Breast epithelium (tissue), 3 donors: Measurements from ENCODE around the gene CUL7.

ENCODE experiments used
- CTCF ChIP-seq, 3 donors: fragments of 450-650 bp; IDR thresholded peaks; one replicate each; pipeline ENCODE4 v1.5.1; 2016 to 2017; ENCODE audit warnings: antibody characterized with exemption in 3 of 3, mild to moderate bottlenecking in 3 of 3, moderate library complexity in 3 of 3
- POLR2AphosphoS5 ChIP-seq, 3 donors: sonication (generic); formaldehyde crosslinking; IDR thresholded peaks; one replicate each; pipeline ENCODE4 v1.6.1; 2017; ENCODE audit warnings: antibody characterized with exemption in 3 of 3

- TF ChIP-seq CTCF (IDR thresholded peaks at IDR 0.05) (no peak), POLR2AphosphoS5 (IDR thresholded peaks at IDR 0.05) (no peak)
Observed at GRCh38 chr6:43054206-43054943, 724 bp upstream of the CUL7 start.
